HK-2 (cell line): ENCODE data around the gene SCAANT1.

Experiments
- DNase-seq: peaks from one replicate; pipeline ENCODE4 v3.0.0-alpha.2; 2018; ENCODE audit not compliant: unreplicated experiment

SCAANT1 gene

GRCh38 chr3:63900459-63900858, 11.7 kb downstream of the SCAANT1 start:
- no peak for DNase-seq

DNA sequence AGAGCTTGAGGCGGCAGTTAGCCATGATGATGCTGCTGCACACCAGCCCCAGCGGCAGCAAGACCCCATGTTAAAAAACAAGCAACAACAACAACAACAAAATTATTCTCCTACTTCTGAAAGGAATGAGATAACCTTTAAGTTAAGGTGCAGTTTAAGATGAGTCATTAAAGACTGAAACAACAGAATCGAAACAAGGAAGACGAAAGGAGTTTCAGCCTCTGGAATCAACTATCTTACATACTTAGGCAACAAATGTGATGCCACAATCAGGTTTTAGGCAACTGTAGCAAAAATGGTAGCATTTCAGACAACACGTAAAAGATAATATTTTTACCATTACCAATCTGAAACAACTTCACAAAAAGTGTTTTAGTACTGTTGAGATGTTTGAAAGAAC, 12.2 kb downstream of the SCAANT1 start:
- DNase-seq = no peak

DNA sequence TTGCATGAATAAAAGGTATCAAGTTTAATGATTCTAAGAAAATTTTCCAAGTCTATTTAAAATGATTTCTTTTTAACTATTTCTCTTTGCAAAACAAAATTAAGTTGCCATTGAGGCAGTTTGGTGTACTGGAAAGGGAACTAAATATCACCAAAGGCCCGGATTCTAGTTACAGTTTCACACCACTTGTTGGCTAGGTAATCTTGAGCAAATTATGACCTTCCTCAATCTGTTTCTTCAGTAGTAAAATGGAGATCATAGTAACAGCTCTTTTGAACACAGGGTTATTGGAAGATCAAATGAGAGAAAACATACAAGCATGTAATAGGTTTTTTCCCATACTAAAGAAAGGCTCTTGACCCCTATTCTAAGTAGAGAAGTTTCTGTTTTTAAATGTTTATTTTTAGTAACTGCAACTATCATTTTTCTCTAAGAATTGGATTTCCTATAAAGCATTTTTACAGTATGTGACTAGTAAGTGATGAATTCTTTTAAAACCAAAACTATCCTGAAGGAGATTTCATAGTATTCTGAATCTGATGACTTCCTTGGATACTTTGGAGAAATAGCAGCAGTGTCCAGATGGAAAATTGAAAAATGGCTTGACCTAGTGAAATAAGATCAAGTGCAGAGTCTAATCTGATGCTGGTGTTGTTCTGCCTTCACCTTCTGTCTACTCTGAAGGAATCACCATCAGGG, 15.7 kb downstream of the SCAANT1 start:
- no peak for DNase-seq

GRCh38 chr3:63895422-63896189, 16.6 kb downstream of the SCAANT1 start:
- DNase-seq = no peak

- DNase-seq = no peak
Measured at GRCh38 chr3:63892773-63893352, 19.3 kb downstream of the SCAANT1 start.

DNA sequence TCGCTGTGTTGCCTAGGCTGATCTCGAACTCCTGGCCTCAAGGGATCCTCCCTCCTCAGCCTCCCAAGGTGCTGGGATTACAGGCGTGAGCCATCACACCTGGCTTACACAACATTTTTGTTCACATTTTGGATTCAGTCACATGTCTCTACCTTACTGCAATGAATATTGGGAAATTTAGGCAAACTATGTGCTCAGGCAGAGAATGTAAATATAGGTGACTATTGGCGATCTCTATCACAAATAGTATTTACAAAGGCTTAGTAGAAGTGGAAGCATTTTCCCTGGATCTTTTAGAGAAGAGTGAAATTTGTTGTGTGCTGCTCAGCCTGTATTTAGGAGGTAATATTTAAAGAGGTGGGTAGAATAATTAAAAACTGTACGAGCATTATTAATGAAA, 20.7 kb downstream of the SCAANT1 start:
- DNase-seq = no peak

GRCh38 chr3:63886858-63887257, 25.3 kb downstream of the SCAANT1 start:
- no peak for DNase-seq

- DNase-seq = no peak
Measured at GRCh38 chr3:63880653-63881052, 31.5 kb downstream of the SCAANT1 start.

DNA sequence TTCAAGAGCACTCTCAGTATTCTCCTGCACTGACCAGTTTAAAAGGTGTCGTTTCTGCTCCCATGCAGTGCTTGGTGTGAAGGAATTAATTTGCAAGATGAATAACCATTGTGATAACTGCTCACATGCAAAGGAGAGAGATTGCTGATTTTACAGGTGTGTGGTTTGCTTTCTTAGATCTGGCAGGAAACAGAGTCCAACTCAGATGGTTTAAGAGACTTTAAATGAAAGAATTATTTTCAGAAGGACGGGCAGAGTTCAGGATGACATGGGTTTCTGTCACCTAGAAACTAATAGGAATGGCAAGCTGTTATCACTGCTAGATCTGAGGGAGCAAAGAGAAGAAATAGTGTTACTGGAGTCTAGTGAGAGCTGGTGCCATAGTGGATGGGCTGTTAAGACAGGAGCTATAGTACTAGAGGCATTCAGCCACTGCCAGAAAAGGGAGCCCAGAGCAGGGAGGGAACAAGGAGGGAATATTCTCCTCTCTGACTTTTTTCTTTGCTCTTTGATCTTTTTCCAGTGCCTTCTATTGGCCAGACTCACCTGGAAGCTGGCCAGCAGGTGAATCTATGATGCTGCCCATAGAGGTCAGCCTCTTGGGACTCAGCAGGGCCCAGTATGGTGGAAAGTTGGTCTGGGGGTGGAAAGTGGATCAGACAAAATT, 33.7 kb downstream of the SCAANT1 start:
- DNase-seq = no peak

DNA sequence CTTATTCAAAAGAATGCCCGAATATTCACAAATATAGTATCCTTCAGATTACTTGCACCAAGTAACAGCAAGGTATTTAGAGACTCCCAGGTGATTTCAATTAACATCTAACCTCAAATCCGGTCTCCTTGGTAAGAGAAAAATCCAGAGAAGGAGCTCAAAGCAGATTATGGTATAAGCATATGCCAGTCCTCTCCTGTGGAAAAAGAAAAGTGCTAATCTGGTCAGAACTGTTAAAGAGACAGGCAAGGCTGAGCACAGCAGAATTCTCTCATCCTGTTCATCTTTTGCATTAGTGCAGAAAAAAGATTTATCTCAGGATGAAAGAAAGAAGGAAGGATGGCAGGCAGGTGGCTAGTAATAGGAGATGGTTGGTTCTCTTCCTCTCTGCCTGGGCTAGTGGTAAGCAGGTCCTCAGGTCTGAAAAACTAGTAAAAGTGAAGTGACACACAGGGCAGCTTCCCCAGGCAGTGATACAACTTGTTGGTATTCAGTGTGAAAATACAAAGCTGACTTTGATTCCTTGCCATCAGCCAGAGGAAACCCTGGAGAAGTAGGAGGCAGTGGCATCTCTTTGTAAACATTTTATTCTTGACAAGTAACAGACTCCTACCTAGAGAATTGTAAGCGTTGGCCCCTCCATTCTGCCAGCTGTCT, 34.3 kb downstream of the SCAANT1 start:
- no peak for DNase-seq

DNA sequence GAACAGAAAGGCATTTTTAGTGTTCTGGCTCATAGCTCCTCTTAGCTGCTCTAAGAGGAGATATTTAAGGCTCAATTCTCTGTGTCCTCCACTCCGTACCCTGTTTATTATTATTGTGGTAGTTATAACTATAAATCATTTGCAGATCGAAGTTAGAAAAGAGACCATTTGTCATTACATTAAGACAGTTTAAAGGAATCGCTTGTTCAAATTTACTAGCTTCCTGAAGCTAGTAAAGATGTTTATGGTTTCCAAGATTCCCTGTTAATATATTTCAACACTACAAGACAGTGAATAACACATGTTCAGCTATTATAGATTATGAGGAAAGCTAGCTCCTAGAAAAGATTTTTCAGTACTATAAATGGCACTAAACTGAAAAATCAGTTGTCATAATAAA, 35.9 kb downstream of the SCAANT1 start:
- DNase-seq = no peak

GRCh38 chr3:63875510-63875909, 36.7 kb downstream of the SCAANT1 start:
- no peak for DNase-seq

DNA sequence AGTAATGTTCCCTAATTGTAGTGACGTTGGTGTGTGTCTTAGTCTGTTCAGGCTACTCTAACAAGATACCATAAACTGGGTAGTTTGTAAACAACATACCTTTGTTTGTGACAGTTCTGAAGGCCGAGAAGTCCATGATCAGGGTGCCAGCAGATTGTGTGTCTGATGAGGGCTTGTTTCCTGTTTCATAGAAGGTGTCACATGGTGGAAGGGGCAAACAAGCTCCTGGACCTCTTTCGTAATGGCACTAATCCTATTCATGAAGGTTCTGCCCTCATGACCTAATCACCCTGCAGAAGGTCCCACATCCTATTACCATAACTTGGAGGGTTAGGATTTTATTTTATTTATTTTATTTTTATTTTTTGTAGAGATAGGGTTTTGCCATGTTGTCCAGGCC, 37.4 kb downstream of the SCAANT1 start:
- DNase-seq = no peak

- no peak for DNase-seq
Measured at GRCh38 chr3:63872135-63872924, 39.9 kb downstream of the SCAANT1 start.

DNA sequence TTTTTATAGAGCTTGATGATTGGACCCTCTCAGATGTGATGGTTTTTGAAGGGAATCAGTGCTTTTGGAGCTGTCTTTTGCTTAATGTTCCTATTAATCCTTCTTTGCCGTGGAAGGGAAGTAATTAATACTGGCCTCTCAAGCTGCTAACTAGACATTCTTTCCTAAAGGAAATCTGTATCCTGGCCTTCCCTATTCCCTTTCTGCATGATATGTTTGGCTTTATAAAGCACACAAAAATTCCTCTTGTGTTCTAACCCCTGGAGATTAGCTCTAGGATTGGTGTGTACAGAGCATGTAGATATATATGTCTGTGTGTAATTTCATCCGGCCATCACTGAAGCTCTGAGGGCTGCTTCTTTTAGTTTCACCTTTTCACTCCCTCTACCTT, 41.6 kb downstream of the SCAANT1 start:
- no peak for DNase-seq

DNA sequence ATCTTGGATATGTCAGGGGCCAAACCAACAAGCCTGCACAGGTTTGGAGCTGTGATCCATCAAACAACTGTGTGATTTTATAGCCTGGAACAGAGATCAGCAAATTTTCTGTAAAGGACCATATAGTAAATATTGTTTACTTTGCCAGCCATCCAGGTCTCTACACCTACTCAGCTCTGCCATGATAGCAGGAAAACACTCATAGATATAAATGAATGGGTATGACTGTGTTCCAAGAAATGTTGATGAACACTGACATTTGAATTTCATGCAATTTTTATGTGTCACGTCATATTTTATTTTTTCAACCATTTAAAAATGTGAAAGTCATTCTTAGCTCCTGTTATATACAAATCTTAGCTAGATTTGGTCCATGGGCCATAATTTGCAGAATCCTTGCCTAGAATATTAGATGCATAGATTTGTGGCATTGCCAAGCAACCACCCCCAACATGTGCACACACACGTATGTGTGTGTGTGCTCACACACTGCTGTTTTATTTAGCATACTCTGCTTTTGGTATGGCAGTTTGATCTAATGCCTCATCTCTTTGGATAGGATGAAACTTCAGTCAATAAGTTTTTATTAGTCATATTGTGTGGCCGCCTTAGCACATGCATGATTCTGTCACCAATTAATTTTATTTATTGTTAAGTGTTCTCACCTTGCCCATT, 42.1 kb downstream of the SCAANT1 start:
- no peak for DNase-seq

GRCh38 chr3:63867225-63867624, 45.0 kb downstream of the SCAANT1 start:
- DNase-seq = no peak

GRCh38 chr3:63864965-63865327, 47.2 kb downstream of the SCAANT1 start:
- DNase-seq = no peak

DNA sequence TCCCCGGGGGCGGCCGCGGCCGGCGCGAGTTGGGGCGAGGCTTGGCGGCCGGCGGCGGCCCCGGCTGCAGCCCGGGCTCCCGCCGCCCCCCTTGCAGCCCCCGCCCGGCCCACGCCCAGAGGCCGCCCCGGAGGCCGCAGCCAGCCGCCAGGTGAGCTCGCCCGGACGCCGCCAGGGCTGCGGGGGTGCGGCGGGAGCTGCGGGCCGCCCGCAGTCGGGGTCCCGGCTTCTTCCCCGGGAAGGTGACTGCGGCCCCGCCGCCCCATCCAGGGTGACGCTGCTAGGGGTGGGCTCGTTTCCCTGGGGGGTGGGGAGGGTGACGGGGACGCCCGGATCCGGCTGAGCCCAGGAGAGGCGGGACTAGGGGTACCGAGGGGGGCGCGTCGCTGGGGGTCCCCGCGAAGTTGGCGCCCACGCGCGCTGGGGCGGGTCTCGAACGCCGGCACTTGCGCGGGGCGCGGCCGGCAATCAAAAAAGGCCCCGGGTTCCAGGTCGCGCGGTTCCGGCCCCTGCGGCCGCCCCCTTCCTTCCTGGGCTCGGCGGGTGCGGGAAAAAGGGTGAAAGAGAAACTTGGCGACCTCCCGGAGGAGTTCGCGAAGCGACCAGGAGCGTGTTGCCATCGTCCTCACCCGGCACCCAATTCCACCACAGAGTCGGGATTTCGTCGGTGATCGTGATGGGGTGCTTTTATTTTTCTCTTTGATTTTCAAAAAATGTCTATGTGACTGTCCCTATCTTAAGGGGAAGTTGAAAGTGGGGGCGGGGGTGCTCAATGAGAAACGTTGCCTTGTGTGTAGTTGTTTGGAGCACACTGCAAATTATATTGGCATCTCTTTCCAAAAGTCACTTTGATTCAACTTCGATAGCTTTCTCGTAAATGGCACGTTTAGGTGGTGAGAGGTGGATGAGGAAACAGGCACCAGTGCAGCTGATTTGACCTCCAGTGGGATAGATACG, 47.9 kb downstream of the SCAANT1 start:
- DNase-seq = peak; percentile 34
